Measurements from ENCODE around the gene MEGF11.

MEGF11 gene

GRCh38 chr15:66212563-66212921 is 41.0 kb downstream of the MEGF11 start:
- DNase-seq = no peak

- DNase-seq = no peak
These were observed 41.6 kb downstream of the MEGF11 start for GRCh38 chr15:66211670-66212562.

GRCh38 chr15:66210684-66211083 is 42.9 kb downstream of the MEGF11 start:
- no peak for DNase-seq

- no peak for DNase-seq
These were observed 54.8 kb downstream of the MEGF11 start for GRCh38 chr15:66198757-66199156.

GRCh38 chr15:66196602-66197001 is 56.9 kb downstream of the MEGF11 start:
- peak; percentile 16 for DNase-seq

GRCh38 chr15:66195621-66196230 is 57.8 kb downstream of the MEGF11 start:
- DNase-seq = no peak

GRCh38 chr15:66193066-66193465 is 60.5 kb downstream of the MEGF11 start:
- DNase-seq = no peak

- DNase-seq = no peak
These were observed 62.8 kb downstream of the MEGF11 start for GRCh38 chr15:66190746-66191145.

- no peak for DNase-seq
These were observed 64.3 kb downstream of the MEGF11 start for GRCh38 chr15:66189291-66189690.

GRCh38 chr15:66188464-66188863 is 65.1 kb downstream of the MEGF11 start:
- no peak for DNase-seq

- no peak for DNase-seq
These were observed 66.3 kb downstream of the MEGF11 start for GRCh38 chr15:66187271-66187670.

GRCh38 chr15:66186049-66186825 is 67.3 kb downstream of the MEGF11 start:
- DNase-seq = peak; percentile 16

- no peak for DNase-seq
These were observed 68.4 kb downstream of the MEGF11 start for GRCh38 chr15:66184936-66185790.

GRCh38 chr15:66184492-66184891 is 69.1 kb downstream of the MEGF11 start:
- DNase-seq = no peak

GRCh38 chr15:66180531-66181097 is 72.9 kb downstream of the MEGF11 start:
- no peak for DNase-seq

GRCh38 chr15:66178531-66178910 is 75.0 kb downstream of the MEGF11 start:
- DNase-seq = no peak

- DNase-seq = no peak
These were observed 81.1 kb downstream of the MEGF11 start for GRCh38 chr15:66172324-66172980.

GRCh38 chr15:66171841-66172240 is 81.7 kb downstream of the MEGF11 start:
- DNase-seq = no peak

GRCh38 chr15:66170716-66171115 is 82.8 kb downstream of the MEGF11 start:
- no peak for DNase-seq

GRCh38 chr15:66170042-66170441 is 83.5 kb downstream of the MEGF11 start:
- no peak for DNase-seq

- DNase-seq = no peak
These were observed 83.9 kb downstream of the MEGF11 start for GRCh38 chr15:66169625-66170024.

- no peak for DNase-seq
These were observed 84.5 kb downstream of the MEGF11 start for GRCh38 chr15:66169023-66169422.
